Activated B cell treated with CpG ODN at 0.5 μM for 24 hours (primary cell): ENCODE data around the gene CSF1. TPM values are rescaled to one million over a fixed set of nuclear protein-coding genes. Genes with fewer than 3 reads are reported as not detected.

Experiments
- ATAC-seq: fragments of 200-7000 bp; cut with Tn5 transposase; one replicate; pipeline ENCODE4 v1.10.0; 2021; ENCODE audit warnings: low read depth, mild to moderate bottlenecking, moderate library complexity
- CTCF ChIA-PET: fragments of 350-600 bp; sonication (Branson Sonifier 250); formaldehyde crosslinking; loops from one replicate; lab custom pipeline; 2021; ENCODE audit warnings: antibody characterized with exemption; lab: Charles Lee
- POLR2A ChIA-PET: fragments of 350-600 bp; sonication (Branson Sonifier 250); formaldehyde crosslinking; loops from one replicate; lab custom pipeline; 2021; ENCODE audit warnings: antibody characterized with exemption; lab: Charles Lee
- DNase-seq: peaks from one replicate; pipeline ENCODE4 v3.0.0; 2022
- H3K27ac Mint-ChIP-seq: one replicate; pipeline ENCODE4 v1.8.0; 2020; ENCODE audit warnings: mixed read lengths
- H3K27me3 Mint-ChIP-seq: one replicate; pipeline ENCODE4 v1.8.0; 2021; ENCODE audit warnings: mixed read lengths
- H3K36me3 Mint-ChIP-seq: one replicate; pipeline ENCODE4 v1.8.0; 2021; ENCODE audit warnings: low read depth, mixed read lengths
- H3K4me1 Mint-ChIP-seq: one replicate; pipeline ENCODE4 v1.8.0; 2021; ENCODE audit warnings: mixed read lengths
- H3K4me3 Mint-ChIP-seq: one replicate; pipeline ENCODE4 v1.8.0; 2020; ENCODE audit warnings: mild to moderate bottlenecking, mixed read lengths
- H3K9me3 Mint-ChIP-seq: one replicate; pipeline ENCODE4 v1.8.0; 2020; ENCODE audit warnings: mixed read lengths
- CTCF ChIP-seq: fragments of 200-600 bp; IDR thresholded peaks from one replicate; pipeline ENCODE4 v1.8.0; 2022; ENCODE audit warnings: antibody characterized with exemption, mild to moderate bottlenecking
- intact Hi-C: fragments of 100-400 bp; cut with micrococcal nuclease; formaldehyde crosslinking; loops from one replicate; pipeline ENCODE4 v1.15.1; 2024
- total RNA-seq: library from RNA; stranded (reverse); gene quantifications from 2 replicates; pipeline ENCODE4 v1.2.3, GENCODE V29; 2022

CSF1 gene
- total RNA-seq, 1 donor from 2014 or later = 2.0 TPM

GRCh38 chr1:109910963-109911798 is 532 bp downstream of the CSF1 start:
- DNase-seq (peak; percentile 33), ATAC-seq (peak; percentile 3)
- intact Hi-C loops = loop anchor here (1.0 to 5.0 kb wide), 3 partner anchors 34 to 364 kb away; partner anchors contain the start of genes AHCYL1 and GNAI3
- peaks cover 29% of the 10 kb centered on the region for H3K4me1 Mint-ChIP-seq
- H3K9me3 Mint-ChIP-seq = no peaks in the 10 kb centered on the region
- no peak for TF ChIP-seq CTCF
- H3K27me3 Mint-ChIP-seq = peaks cover 42% of the 10 kb centered on the region
- H3K36me3 Mint-ChIP-seq = no peaks in the 10 kb centered on the region
- peak overlapping the region; percentile 85 for H3K4me3 Mint-ChIP-seq
- ChIA-PET CTCF (no interaction called here), POLR2A (interaction anchor here (0.8 kb wide), 1 partner anchor 70 kb away, joined by 3 read pairs; no protein-coding TSS in a partner anchor)
- peak overlapping the region; percentile 51 for H3K27ac Mint-ChIP-seq

- Mint-ChIP-seq H3K36me3 (no peaks in the 10 kb centered on the region), H3K4me3 (peak overlapping the region; percentile 67), H3K9me3 (no peaks in the 10 kb centered on the region), H3K27me3 (peaks cover 41% of the 10 kb centered on the region), H3K4me1 (peaks cover 21% of the 10 kb centered on the region), H3K27ac (no peak overlapping the region)
- DNase-seq = no peak
- intact Hi-C loops = loop anchor here (5.0 kb wide), 2 partner anchors 35 to 365 kb away; partner anchors contain the start of gene GNAI3
- ATAC-seq = no peak
- TF ChIP-seq CTCF = no peak
- ChIA-PET CTCF (no interaction called here), POLR2A (interaction anchor here (0.8 kb wide), 1 partner anchor 69 kb away, joined by 3 read pairs; no protein-coding TSS in a partner anchor)
These were observed 1.7 kb downstream of the CSF1 start for GRCh38 chr1:109912214-109912861.

- TF ChIP-seq CTCF = no peak
- H3K4me3 Mint-ChIP-seq = no peak overlapping the region
- DNase-seq (no peak), ATAC-seq (no peak)
- POLR2A ChIA-PET = no interaction called here
- intact Hi-C loops = loop anchor here (5.0 kb wide), 2 partner anchors 36 to 366 kb away; partner anchors contain the start of gene GNAI3
- H3K36me3 Mint-ChIP-seq = no peaks in the 10 kb centered on the region
- no peaks in the 10 kb centered on the region for H3K9me3 Mint-ChIP-seq
- CTCF ChIA-PET = no interaction called here
- H3K4me1 Mint-ChIP-seq = peaks cover 19% of the 10 kb centered on the region
- H3K27ac Mint-ChIP-seq = no peak overlapping the region
- peaks cover 41% of the 10 kb centered on the region for H3K27me3 Mint-ChIP-seq
These were observed 2.2 kb downstream of the CSF1 start for GRCh38 chr1:109912873-109913272.

- DNase-seq (no peak), ATAC-seq (no peak)
- no peak for TF ChIP-seq CTCF
- Mint-ChIP-seq H3K27me3 (peaks cover 39% of the 10 kb centered on the region), H3K4me3 (no peak overlapping the region), H3K27ac (no peak overlapping the region), H3K4me1 (peaks cover 19% of the 10 kb centered on the region), H3K36me3 (no peaks in the 10 kb centered on the region), H3K9me3 (no peaks in the 10 kb centered on the region)
- CTCF ChIA-PET = no interaction called here
- intact Hi-C loops = loop anchor here (5.0 kb wide), 2 partner anchors 36 to 366 kb away; partner anchors contain the start of gene GNAI3
- POLR2A ChIA-PET = no interaction called here
These were observed 2.8 kb downstream of the CSF1 start for GRCh38 chr1:109913360-109913879.
